ENCODE data around the gene CPT2. TPM values are rescaled to one million over a fixed set of nuclear protein-coding genes. Genes with fewer than 3 reads are reported as not detected.

Gene CPT2
- total RNA-seq, 4 donors from 2014 or later: 17.2 to 28.8 (median 21.7) TPM

DNA sequence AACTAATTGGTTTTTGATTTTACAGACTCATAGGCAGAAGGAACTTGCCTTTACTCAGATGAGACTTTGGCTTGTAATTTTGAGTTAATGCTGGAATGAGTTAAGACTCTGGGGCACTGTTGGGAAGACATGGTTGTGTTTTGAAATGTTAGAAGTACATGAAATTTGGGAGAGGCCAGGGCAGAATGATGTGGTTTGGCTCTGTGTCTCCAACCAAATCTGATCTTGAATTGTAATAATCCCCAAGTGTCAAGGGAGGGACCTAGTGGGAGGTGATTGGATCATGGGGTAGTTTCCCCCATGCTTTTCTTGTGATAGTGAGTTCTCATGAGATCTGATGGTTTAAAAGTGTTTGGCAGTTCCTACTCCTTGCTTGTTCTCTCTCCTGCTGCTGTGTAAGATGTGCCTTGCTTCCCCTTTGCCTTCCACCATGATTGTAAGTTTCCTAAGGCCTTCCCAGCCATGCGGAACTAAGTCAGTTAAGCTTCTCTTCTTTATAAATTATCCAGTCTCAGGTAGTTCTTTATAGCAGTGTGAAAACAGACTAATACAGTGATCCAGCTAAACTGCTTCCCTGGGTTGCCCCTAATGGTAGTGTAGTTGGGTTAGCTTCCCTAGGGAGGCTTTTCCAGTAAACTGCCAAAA is 10.2 kb downstream of the CPT2 start:
- no peak for DNase-seq (ENCODE audit: low spot score in 2 of 2)
- Histone ChIP-seq H3K27me3 (no peaks in the 10 kb centered on the region), H3K36me3 (peaks cover 0 to 100% (median 27%) of the 10 kb centered on the region in 3 donors)

DNA sequence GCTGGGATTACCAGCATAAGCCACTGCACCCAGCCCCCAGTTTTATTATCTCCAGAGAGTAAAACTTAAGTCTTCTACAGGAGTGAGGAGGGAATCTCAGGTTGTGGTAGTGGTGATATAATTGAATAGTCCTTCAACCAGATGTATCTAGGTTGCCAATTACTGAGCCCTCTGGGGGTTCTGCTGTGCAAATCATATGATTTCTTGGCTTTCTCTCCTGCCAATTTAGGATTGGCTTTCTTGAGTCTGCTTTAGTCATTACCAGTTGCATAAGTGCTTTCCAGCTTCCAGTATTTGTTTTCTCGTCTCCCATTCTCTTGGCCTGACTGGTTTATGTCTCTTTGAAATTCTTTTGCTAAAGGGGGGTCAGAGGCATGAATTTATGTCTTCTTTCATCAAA is 11.1 kb downstream of the CPT2 start:
- DNase-seq (ENCODE audit: low spot score in 2 of 2): no peak
- Histone ChIP-seq H3K4me3 (no peak overlapping the region), H3K4me1 (peaks cover 0 to 4% (median 0%) of the 10 kb centered on the region in 4 donors), H3K36me3 (peaks cover 0 to 100% (median 22%) of the 10 kb centered on the region in 3 donors), H3K27ac (no peak overlapping the region), H3K9me3 (peaks cover 0 to 7% (median 0%) of the 10 kb centered on the region in 4 donors), H3K27me3 (no peaks in the 10 kb centered on the region)
- WGBS, 2 donors: 74 to 83% methylated on average over 1 of the region's 1 CpG
- TF ChIP-seq, protein P1, sequence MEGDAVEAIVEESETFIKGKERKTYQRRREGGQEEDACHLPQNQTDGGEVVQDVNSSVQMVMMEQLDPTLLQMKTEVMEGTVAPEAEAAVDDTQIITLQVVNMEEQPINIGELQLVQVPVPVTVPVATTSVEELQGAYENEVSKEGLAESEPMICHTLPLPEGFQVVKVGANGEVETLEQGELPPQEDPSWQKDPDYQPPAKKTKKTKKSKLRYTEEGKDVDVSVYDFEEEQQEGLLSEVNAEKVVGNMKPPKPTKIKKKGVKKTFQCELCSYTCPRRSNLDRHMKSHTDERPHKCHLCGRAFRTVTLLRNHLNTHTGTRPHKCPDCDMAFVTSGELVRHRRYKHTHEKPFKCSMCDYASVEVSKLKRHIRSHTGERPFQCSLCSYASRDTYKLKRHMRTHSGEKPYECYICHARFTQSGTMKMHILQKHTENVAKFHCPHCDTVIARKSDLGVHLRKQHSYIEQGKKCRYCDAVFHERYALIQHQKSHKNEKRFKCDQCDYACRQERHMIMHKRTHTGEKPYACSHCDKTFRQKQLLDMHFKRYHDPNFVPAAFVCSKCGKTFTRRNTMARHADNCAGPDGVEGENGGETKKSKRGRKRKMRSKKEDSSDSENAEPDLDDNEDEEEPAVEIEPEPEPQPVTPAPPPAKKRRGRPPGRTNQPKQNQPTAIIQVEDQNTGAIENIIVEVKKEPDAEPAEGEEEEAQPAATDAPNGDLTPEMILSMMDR (IDR thresholded peaks at IDR 0.05): no peak
- TF ChIP-seq EP300 (IDR thresholded peaks at IDR 0.05): peak in 1 of 2 donors; percentile 16

More for the DNA sequence above, 10.2 kb downstream of the CPT2 start:
- 97 to 100% methylated on average over 1 of the region's 1 CpG for WGBS, 2 donors
- no peak overlapping the region for H3K27ac ChIP-seq
- H3K4me1 ChIP-seq: peaks cover 0 to 4% (median 0%) of the 10 kb centered on the region in 4 donors
- TF ChIP-seq POLR2A (IDR thresholded peaks at IDR 0.05) (no peak), EP300 (IDR thresholded peaks at IDR 0.05) (peak in 1 of 2 donors; percentile 16)
- no peak overlapping the region for H3K4me3 ChIP-seq
- H3K9me3 ChIP-seq: peaks cover 0 to 7% (median 0%) of the 10 kb centered on the region in 4 donors

DNA sequence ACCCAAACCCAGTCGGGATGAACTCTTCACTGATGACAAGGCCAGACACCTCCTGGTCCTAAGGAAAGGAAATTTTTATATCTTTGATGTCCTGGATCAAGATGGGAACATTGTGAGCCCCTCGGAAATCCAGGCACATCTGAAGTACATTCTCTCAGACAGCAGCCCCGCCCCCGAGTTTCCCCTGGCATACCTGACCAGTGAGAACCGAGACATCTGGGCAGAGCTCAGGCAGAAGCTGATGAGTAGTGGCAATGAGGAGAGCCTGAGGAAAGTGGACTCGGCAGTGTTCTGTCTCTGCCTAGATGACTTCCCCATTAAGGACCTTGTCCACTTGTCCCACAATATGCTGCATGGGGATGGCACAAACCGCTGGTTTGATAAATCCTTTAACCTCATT is 13.7 kb downstream of the CPT2 start:
- TF ChIP-seq POLR2A (IDR thresholded peaks at IDR 0.05) (no peak), EP300 (IDR thresholded peaks at IDR 0.05) (no peak)
- TF ChIP-seq, protein P1 (IDR thresholded peaks at IDR 0.05): no peak
- Histone ChIP-seq H3K9me3 (peaks cover 0 to 7% (median 0%) of the 10 kb centered on the region in 4 donors), H3K4me3 (no peak overlapping the region), H3K27ac (no peak overlapping the region), H3K27me3 (no peaks in the 10 kb centered on the region), H3K4me1 (peaks cover 0 to 4% (median 0%) of the 10 kb centered on the region in 4 donors), H3K36me3 (peaks cover 5 to 100% (median 24%) of the 10 kb centered on the region in 3 donors)
- no peak for DNase-seq (ENCODE audit: low spot score in 2 of 2)
- WGBS, 2 donors: 90 to 91% methylated on average over 7 of the region's 7 CpGs

DNA sequence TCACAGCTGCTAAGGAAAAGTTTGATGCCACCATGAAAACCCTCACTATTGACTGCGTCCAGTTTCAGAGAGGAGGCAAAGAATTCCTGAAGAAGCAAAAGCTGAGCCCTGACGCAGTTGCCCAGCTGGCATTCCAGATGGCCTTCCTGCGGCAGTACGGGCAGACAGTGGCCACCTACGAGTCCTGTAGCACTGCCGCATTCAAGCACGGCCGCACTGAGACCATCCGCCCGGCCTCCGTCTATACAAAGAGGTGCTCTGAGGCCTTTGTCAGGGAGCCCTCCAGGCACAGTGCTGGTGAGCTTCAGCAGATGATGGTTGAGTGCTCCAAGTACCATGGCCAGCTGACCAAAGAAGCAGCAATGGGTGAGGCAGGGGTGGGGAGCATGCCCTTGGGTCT is 14.3 kb downstream of the CPT2 start:
- no peak for DNase-seq (ENCODE audit: low spot score in 2 of 2)
- 92 to 95% methylated on average over 11 of the region's 11 CpGs for WGBS, 2 donors
- Histone ChIP-seq H3K4me3 (no peak overlapping the region), H3K27ac (no peak overlapping the region), H3K4me1 (peaks cover 0 to 4% (median 0%) of the 10 kb centered on the region in 4 donors), H3K36me3 (peaks cover 5 to 100% (median 21%) of the 10 kb centered on the region in 3 donors), H3K9me3 (peaks cover 0 to 5% (median 0%) of the 10 kb centered on the region in 4 donors), H3K27me3 (no peaks in the 10 kb centered on the region)
- TF ChIP-seq POLR2A (IDR thresholded peaks at IDR 0.05): no peak
- TF ChIP-seq, protein P1 (IDR thresholded peaks at IDR 0.05): no peak
- no peak for TF ChIP-seq EP300 (IDR thresholded peaks at IDR 0.05)

DNA sequence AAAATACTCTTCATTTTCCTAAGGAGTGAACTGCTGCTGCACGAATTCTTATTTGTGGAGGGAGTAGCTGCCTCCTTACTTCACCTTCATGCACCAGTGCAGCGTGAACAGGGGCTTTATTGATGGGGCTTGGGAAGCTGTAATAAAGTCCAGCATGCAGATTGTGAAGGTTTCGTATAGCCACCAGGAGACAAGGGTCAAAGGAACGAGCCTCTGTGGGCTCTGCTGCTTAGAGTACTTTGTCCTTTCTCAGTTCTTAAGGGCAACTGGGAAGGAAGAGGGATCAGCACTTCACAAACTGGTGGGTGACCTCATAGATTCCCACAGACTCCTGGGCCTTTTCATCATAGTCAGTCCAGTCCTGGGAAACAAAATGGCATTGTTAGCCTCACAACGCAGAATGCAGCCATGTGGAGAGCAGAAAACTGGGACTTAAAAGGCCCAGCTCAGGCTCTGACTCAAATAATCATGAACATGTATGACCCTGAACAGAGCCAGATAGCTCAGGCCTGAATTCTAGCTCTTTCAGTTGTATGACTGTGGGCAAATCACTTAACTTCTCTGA is 17.8 kb downstream of the CPT2 start:
- DNase-seq (ENCODE audit: low spot score in 2 of 2): no peak
- H3K27me3 ChIP-seq: no peaks in the 10 kb centered on the region
- H3K4me1 ChIP-seq: peaks cover 0 to 13% (median 1%) of the 10 kb centered on the region in 4 donors
- WGBS, 2 donors: 40 to 56% methylated on average over 5 of the region's 5 CpGs
- H3K27ac ChIP-seq: no peak overlapping the region
- no peaks in the 10 kb centered on the region for H3K9me3 ChIP-seq
- no peak overlapping the region for H3K4me3 ChIP-seq
- TF ChIP-seq POLR2A (IDR thresholded peaks at IDR 0.05): no peak
- peaks cover 5 to 93% (median 15%) of the 10 kb centered on the region in 3 donors for H3K36me3 ChIP-seq

DNA sequence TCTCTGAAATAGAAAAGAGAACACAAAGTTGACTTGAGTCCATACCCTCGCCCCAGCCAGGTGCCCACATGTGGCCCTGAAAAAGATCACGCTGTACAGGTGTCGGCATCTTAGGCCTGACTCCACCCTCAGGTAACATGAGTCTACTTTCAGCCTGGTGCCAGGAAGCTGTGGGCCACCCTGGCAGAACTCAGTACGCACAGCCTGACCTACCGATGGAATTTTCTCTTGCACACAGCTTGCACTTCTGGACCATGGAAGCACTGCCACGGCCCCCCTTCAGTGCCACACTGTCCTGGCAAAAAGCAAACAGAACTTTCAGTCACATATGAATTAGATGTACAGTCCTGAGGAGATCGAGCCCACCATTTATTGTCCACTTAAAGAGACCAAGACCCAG is 21.6 kb downstream of the CPT2 start:
- TF ChIP-seq EP300 (IDR thresholded peaks at IDR 0.05) (no peak), POLR2A (IDR thresholded peaks at IDR 0.05) (no peak)
- TF ChIP-seq, protein P1 (IDR thresholded peaks at IDR 0.05): no peak
- H3K9me3 ChIP-seq: no peaks in the 10 kb centered on the region
- DNase-seq (ENCODE audit: low spot score in 2 of 2): no peak
- 90 to 91% methylated on average over 7 of the region's 7 CpGs for WGBS, 2 donors
- no peak overlapping the region for H3K27ac ChIP-seq
- H3K36me3 ChIP-seq: peaks cover 5 to 56% (median 11%) of the 10 kb centered on the region in 3 donors
- H3K4me1 ChIP-seq: peaks cover 0 to 26% (median 6%) of the 10 kb centered on the region in 4 donors
- H3K27me3 ChIP-seq: no peaks in the 10 kb centered on the region
- H3K4me3 ChIP-seq: no peak overlapping the region
